Stimulated activated naive CD8-positive, alpha-beta T cell treated with anti-CD3 and anti-CD28 coated beads, Interleukin-15, Interleukin-2, amounts not matched to agents 100 ng/mL and 50 ng/mL, for 24 hours (primary cell): ENCODE data around the gene ERP29.
A peak's percentile ranks its signal among the peaks of the same experiment; 100 is the strongest.
"Not testable (repeated sequence)": the region's sequence is repeated elsewhere in the genome, so short reads cannot be mapped to it uniquely, and the experiment has no call there.

Source experiments
- H3K27ac Mint-ChIP-seq: one replicate; pipeline ENCODE4 v1.8.0; 2021; ENCODE audit warnings: mild to moderate bottlenecking, mixed read lengths
- H3K27me3 Mint-ChIP-seq: one replicate; pipeline ENCODE4 v1.8.0; 2021; ENCODE audit warnings: mixed read lengths
- H3K36me3 Mint-ChIP-seq: one replicate; pipeline ENCODE4 v1.8.0; 2021; ENCODE audit warnings: low read depth, mixed read lengths
- H3K4me1 Mint-ChIP-seq: one replicate; pipeline ENCODE4 v1.8.0; 2021; ENCODE audit warnings: low read depth, mixed read lengths
- H3K4me3 Mint-ChIP-seq: one replicate; pipeline ENCODE4 v1.8.0; 2021; ENCODE audit warnings: mild to moderate bottlenecking, mixed read lengths
- H3K9me3 Mint-ChIP-seq: one replicate; pipeline ENCODE4 v1.8.0; 2021; ENCODE audit warnings: mixed read lengths

ERP29 gene

GRCh38 chr12:111994211-111995111, 18.8 kb upstream of the ERP29 start:
- not testable (repeated sequence) for H3K27me3 Mint-ChIP-seq, H3K36me3 Mint-ChIP-seq, H3K9me3 Mint-ChIP-seq
- peaks cover 73% of the 10 kb centered on the region for H3K4me1 Mint-ChIP-seq
- peak overlapping the region; percentile 60 for H3K27ac Mint-ChIP-seq
- H3K4me3 Mint-ChIP-seq: peak overlapping the region; percentile 85

GRCh38 chr12:111995782-111996480, 17.3 kb upstream of the ERP29 start:
- H3K36me3 Mint-ChIP-seq: peaks cover 3% of the 10 kb centered on the region
- H3K4me3 Mint-ChIP-seq: no peak overlapping the region
- H3K27ac Mint-ChIP-seq: peak overlapping the region; percentile 42
- H3K27me3 Mint-ChIP-seq: no peaks in the 10 kb centered on the region
- H3K4me1 Mint-ChIP-seq: peaks cover 86% of the 10 kb centered on the region
- no peaks in the 10 kb centered on the region for H3K9me3 Mint-ChIP-seq

- peaks cover 89% of the 10 kb centered on the region for H3K4me1 Mint-ChIP-seq
- H3K4me3 Mint-ChIP-seq: no peak overlapping the region
- H3K27ac Mint-ChIP-seq: no peak overlapping the region
- no peaks in the 10 kb centered on the region for H3K27me3 Mint-ChIP-seq
- H3K9me3 Mint-ChIP-seq: no peaks in the 10 kb centered on the region
- peaks cover 3% of the 10 kb centered on the region for H3K36me3 Mint-ChIP-seq
Measured at GRCh38 chr12:111997300-111997699, 15.9 kb upstream of the ERP29 start.

GRCh38 chr12:111998015-111998414, 15.2 kb upstream of the ERP29 start:
- no peaks in the 10 kb centered on the region for H3K9me3 Mint-ChIP-seq
- H3K27me3 Mint-ChIP-seq: no peaks in the 10 kb centered on the region
- no peak overlapping the region for H3K4me3 Mint-ChIP-seq
- peaks cover 89% of the 10 kb centered on the region for H3K4me1 Mint-ChIP-seq
- peaks cover 3% of the 10 kb centered on the region for H3K36me3 Mint-ChIP-seq
- no peak overlapping the region for H3K27ac Mint-ChIP-seq

- peaks cover 78% of the 10 kb centered on the region for H3K4me1 Mint-ChIP-seq
- not testable (repeated sequence) for H3K9me3 Mint-ChIP-seq, H3K27me3 Mint-ChIP-seq, H3K27ac Mint-ChIP-seq, H3K36me3 Mint-ChIP-seq, H3K4me3 Mint-ChIP-seq
Measured at GRCh38 chr12:111999129-111999528, 14.1 kb upstream of the ERP29 start.

GRCh38 chr12:112000820-112001219, 12.4 kb upstream of the ERP29 start:
- Mint-ChIP-seq H3K36me3 (peaks cover 6% of the 10 kb centered on the region), H3K27me3 (no peaks in the 10 kb centered on the region), H3K9me3 (no peaks in the 10 kb centered on the region), H3K27ac (peak overlapping the region; percentile 86), H3K4me3 (peak overlapping the region; percentile 24), H3K4me1 (peaks cover 70% of the 10 kb centered on the region)

GRCh38 chr12:112001576-112001975, 11.7 kb upstream of the ERP29 start:
- H3K36me3 Mint-ChIP-seq: peaks cover 6% of the 10 kb centered on the region
- peak overlapping the region; percentile 70 for H3K4me3 Mint-ChIP-seq
- H3K9me3 Mint-ChIP-seq: no peaks in the 10 kb centered on the region
- no peaks in the 10 kb centered on the region for H3K27me3 Mint-ChIP-seq
- peaks cover 71% of the 10 kb centered on the region for H3K4me1 Mint-ChIP-seq
- H3K27ac Mint-ChIP-seq: peak overlapping the region; percentile 86

GRCh38 chr12:112004041-112004440, 9.2 kb upstream of the ERP29 start:
- no peak overlapping the region for H3K27ac Mint-ChIP-seq
- H3K4me3 Mint-ChIP-seq: no peak overlapping the region
- peaks cover 59% of the 10 kb centered on the region for H3K4me1 Mint-ChIP-seq
- H3K27me3 Mint-ChIP-seq: no peaks in the 10 kb centered on the region
- H3K9me3 Mint-ChIP-seq: no peaks in the 10 kb centered on the region
- H3K36me3 Mint-ChIP-seq: peaks cover 6% of the 10 kb centered on the region

GRCh38 chr12:112005419-112006395, 7.5 kb upstream of the ERP29 start:
- H3K4me1 Mint-ChIP-seq: peaks cover 51% of the 10 kb centered on the region
- H3K27me3 Mint-ChIP-seq: no peaks in the 10 kb centered on the region
- no peaks in the 10 kb centered on the region for H3K9me3 Mint-ChIP-seq
- H3K4me3 Mint-ChIP-seq: no peak overlapping the region
- peaks cover 4% of the 10 kb centered on the region for H3K36me3 Mint-ChIP-seq
- H3K27ac Mint-ChIP-seq: peak overlapping the region; percentile 42

GRCh38 chr12:112007945-112008344, 5.3 kb upstream of the ERP29 start:
- H3K27me3 Mint-ChIP-seq: no peaks in the 10 kb centered on the region
- peaks cover 16% of the 10 kb centered on the region for H3K36me3 Mint-ChIP-seq
- H3K9me3 Mint-ChIP-seq: no peaks in the 10 kb centered on the region
- peak overlapping the region; percentile 45 for H3K27ac Mint-ChIP-seq
- H3K4me3 Mint-ChIP-seq: no peak overlapping the region
- peaks cover 49% of the 10 kb centered on the region for H3K4me1 Mint-ChIP-seq

- H3K27me3 Mint-ChIP-seq: no peaks in the 10 kb centered on the region
- peaks cover 13% of the 10 kb centered on the region for H3K36me3 Mint-ChIP-seq
- H3K4me1 Mint-ChIP-seq: peaks cover 49% of the 10 kb centered on the region
- no peak overlapping the region for H3K27ac Mint-ChIP-seq
- no peak overlapping the region for H3K4me3 Mint-ChIP-seq
- H3K9me3 Mint-ChIP-seq: no peaks in the 10 kb centered on the region
Measured at GRCh38 chr12:112008918-112009317, 4.3 kb upstream of the ERP29 start.

- H3K27ac Mint-ChIP-seq, H3K27me3 Mint-ChIP-seq, H3K4me3 Mint-ChIP-seq, H3K9me3 Mint-ChIP-seq: not testable (repeated sequence)
- Mint-ChIP-seq H3K36me3 (peaks cover 18% of the 10 kb centered on the region), H3K4me1 (peaks cover 54% of the 10 kb centered on the region)
Measured at GRCh38 chr12:112009596-112009995, 3.6 kb upstream of the ERP29 start.

GRCh38 chr12:112010415-112011344, 2.5 kb upstream of the ERP29 start:
- Mint-ChIP-seq H3K9me3 (peaks cover under 1% of the 10 kb centered on the region), H3K4me3 (peak overlapping the region; percentile 99), H3K4me1 (peaks cover 57% of the 10 kb centered on the region), H3K36me3 (peaks cover 24% of the 10 kb centered on the region), H3K27ac (peak overlapping the region; percentile 34), H3K27me3 (no peaks in the 10 kb centered on the region)

- Mint-ChIP-seq H3K27ac (peak overlapping the region; percentile 98), H3K9me3 (peaks cover 7% of the 10 kb centered on the region), H3K27me3 (no peaks in the 10 kb centered on the region), H3K4me3 (peak overlapping the region; percentile 99), H3K4me1 (peaks cover 57% of the 10 kb centered on the region), H3K36me3 (peaks cover 32% of the 10 kb centered on the region)
Measured at GRCh38 chr12:112011685-112012084, 1.5 kb upstream of the ERP29 start.
